Stimulated activated CD8-positive, alpha-beta memory T cell treated with anti-CD3 and anti-CD28 coated beads, Interleukin-4, amount 100 ng/mL, for 24 hours (primary cell): ENCODE measurements around the gene SSH2.

ENCODE experiments used
- DNase-seq: peaks from one replicate; pipeline ENCODE4 v3.0.0-alpha.2; 2020; ENCODE audit warnings: low read depth

SSH2 gene

GRCh38 chr17:29577001-29577370 lies 353.0 kb downstream of the SSH2 start:
- DNase-seq: no peak

GRCh38 chr17:29576214-29577000 lies 353.6 kb downstream of the SSH2 start:
- DNase-seq: no peak
